HG03064 (cell line): ENCODE data around the gene ELOVL7.
"Not testable (repeated sequence)": the region's sequence is repeated elsewhere in the genome, so short reads cannot be mapped to it uniquely, and the experiment has no call there.

ENCODE experiments used
- ATAC-seq: cut with Tn5 transposase; IDR thresholded peaks from one replicate; pipeline ENCODE4 v1.9.1; 2021; ENCODE audit warnings: low read depth; ENCODE audit not compliant: unreplicated experiment

The ELOVL7 gene

DNA sequence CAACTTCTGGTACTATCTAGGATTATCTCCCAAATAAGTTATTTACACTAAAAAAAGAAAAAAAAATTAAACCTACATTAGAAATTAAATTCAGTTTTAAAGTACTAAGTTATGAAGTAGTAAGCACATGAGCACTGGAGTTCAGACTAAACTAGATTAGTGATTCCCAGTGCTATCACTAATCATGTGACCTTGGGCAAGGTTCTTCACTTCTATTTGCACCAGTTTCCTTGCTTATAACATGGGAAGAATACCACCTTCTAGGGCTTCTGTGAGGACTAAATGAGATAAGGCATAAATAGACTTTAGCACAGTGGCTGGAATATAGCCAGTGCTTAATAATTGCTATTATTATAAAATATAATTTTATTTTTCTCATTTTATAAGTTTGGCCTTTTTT, 10.5 kb downstream of the ELOVL7 start:
- no peak for ATAC-seq

DNA sequence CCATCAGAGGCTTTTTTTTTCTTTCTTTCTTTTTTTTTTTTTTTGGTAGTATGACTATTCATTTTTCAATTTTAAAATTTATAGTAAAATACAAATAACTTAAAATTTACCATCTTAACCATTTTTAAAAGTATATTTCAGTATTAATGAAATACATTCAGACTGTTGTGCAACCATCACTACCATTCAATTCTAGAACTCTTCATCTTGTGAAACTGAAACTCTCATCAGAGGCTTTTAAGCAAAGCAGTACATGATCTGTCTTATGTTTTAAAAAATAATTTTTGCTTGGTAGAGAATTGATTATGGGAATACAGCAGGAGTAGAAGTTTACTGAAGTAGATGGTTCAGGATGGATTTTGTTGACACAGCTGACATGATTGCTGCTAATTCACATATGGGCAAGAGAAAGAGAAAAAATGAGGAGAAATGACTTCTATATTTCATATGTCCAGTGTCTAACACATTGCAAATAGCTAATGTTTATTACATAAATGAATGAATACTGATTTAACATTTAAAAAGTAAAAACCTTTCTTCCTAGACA, 13.4 kb downstream of the ELOVL7 start:
- ATAC-seq, result no peak

DNA sequence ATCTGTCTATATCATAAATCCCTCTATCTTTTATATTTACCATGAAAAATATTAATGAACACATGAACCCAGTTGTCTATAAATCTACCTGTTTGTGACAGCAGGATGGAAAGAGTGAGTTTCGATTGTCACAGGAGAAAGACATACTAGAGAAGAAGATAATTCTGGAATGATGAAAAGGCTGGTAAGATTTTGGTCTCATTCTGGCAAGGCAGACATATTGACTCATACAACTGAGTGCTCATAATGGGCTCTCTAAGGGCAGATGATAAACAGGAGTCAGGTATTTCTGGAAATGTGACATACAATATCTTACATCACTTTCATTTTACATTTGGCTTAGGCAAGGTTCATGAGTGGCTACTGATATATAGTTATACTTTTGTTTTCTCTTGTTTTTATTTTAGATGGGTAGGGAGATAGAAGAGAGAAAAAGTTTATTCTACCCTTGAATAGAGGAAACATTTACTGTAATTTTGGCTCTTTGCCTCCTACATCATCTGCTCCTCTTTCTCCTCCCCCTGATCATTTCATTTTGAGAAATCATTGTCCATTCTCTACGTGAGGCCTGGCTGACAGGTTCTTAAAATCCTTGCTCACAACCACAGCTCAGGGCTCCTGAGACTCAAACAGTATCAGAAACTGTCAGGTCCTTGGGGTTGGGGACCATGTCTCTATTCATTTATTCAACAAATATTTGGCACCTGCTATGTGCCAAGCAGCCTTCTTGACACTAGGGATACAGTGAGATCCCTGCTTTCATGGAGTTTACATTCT, 14.4 kb downstream of the ELOVL7 start:
- ATAC-seq, result no peak

GRCh38 chr5:60827201-60827600, 16.9 kb downstream of the ELOVL7 start:
- no peak for ATAC-seq

- peak; percentile 81 for ATAC-seq
Observed at GRCh38 chr5:60826653-60827052, 17.4 kb downstream of the ELOVL7 start.

DNA sequence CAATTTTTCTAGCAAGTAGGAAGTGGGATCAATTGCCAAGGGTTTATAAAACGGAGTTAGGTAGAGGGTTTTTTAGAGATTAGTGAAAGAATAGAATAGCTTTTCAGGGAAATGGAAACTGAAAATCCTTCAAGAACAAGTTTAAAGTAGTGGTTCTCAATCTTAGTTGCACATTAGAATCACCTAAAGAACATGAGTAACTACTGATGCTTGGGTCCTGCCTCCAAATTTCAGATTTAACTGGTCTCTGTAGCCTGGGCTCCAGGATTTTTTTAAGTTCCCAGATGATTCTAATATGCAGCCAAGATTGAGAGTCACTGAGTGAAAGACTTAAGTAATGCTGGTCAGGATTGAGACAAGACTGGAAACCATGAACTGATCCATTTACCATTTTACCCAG, 20.5 kb downstream of the ELOVL7 start:
- no peak for ATAC-seq

DNA sequence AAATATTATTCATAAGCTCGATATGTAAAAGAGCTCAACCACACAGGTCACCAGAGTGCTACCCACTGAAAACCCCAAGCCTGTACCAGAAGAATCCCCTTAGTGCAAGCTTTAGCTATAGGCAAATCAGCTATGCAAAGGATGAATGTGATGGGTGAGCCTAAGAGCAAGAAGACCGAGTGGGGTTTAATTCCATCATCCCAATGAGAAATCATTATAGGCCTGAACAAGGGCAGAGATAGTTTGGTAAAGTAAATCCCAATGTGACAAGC, 21.8 kb downstream of the ELOVL7 start:
- no peak for ATAC-seq

DNA sequence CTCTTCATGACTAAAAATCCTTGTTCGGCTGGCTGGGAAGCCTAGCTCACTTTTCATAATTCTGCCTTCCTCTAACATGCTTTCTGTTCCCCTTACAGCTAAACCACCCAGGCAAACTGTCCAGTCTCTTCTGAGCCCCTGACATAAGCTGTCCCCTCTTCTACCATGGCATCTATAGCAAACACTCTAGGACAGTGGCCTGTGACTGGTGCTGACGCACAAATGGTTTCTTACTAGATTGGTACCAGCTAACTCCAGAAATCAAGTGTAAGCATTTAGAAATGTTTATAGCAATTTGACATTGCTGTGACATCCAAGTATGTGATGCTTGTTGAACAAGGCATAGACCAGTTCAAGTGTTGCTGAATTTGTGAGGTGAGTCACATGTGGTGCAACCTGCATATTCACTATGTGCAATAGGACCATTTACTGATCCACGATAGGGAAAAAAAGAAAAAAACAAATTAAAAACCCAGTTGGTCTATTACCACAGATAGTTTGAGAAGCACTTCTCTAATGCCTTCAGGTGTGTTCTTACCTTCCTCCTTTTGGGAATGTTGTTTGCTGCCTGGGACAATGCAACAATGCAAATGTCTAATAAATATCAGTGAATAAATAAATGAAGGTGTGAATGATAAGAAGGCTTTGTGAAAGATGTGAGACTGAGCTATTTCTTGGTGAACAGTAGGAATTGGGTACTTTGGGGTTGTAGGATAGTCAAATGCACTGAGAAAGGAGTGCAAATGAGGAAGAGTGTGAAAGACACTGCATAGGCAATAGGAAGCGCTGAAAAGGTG, 22.4 kb downstream of the ELOVL7 start:
- no peak for ATAC-seq

- ATAC-seq, result no peak
Observed at GRCh38 chr5:60820593-60821487, 23.2 kb downstream of the ELOVL7 start.

DNA sequence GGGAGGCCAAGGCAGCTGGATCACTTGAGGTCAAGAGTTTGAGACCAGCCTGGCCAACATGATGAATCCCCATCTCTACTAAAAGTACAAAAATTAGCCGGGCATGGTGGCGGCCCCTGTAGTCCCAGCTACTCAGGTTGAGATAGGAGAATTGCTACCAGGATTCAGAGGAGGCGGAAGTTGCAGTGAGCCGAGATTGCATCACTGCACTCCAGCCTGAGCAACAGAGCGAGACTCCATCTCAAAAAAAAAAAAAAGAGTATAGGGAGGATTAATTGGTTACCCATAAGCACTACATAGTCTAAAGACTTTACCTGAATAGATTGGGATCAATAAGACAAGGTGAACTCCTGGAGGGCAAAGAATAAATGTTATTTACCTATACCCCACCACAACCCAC, 27.9 kb downstream of the ELOVL7 start:
- ATAC-seq, result not testable (repeated sequence)

DNA sequence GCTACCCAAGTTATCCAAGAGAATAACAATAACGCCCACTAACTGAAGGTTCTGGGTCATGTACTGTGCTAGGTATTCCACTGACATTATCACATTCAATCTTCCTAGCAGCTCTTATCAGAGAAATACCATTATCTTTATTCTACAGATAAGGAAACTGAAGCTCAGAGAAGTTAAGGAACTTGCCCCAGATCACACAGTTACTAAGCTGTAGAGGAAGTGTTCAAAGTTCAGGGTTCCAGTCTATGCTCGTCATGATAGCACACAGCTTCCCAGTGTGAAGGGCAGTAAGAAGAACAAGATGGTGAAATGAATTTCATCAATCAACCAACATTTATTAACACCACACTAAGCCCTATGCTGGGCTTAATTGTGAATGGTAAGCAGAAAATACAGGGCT, 29.6 kb downstream of the ELOVL7 start:
- ATAC-seq, result no peak

- no peak for ATAC-seq
Observed at GRCh38 chr5:60812426-60812825, 31.6 kb downstream of the ELOVL7 start.

DNA sequence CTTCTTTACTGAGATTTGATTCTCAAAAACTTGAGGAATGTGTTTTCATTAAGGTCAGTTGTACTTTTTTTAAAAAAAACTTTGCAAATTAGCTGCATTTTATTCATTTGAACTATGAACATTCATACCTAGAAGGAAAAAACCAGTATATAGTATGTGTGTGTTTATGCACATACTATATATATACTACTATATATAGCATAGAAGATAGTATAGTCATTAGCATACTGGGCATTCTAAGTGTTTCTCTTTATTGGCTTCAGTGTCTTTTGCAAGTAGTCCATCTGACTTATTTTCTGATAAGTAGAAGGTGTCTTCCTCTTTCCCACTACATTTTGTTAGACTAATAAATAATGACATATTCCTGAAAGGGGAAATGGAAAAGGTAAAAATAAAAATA, 33.0 kb downstream of the ELOVL7 start:
- ATAC-seq, result peak; percentile 48

DNA sequence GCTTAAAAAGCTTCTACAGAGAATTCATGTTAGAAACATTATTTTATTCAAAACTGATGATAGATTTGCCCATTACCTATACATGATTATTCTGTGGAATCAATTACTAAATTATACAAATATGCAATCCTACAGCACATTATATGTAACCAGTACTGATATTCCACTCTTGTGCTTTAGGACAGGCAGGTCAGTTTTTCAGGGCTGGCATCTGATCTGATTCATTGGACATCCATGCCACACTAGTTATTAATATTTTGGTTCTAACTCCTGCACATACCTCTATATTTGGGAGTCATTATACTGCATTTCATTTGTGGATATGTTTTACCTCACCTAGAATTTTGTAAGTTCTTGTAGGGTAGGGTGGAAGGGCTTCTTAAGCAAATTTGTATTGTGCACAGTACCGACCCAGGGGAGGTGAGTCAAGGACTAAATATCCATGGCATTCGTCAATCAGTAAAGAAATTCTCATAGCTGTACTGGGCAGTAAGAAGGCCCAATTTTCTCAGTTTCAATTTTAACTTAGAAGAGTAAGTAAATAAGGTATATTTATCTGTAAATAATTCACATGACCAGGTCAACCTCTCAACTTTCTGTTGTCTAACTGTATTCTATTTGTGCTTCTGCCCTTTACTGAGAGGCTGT, 33.5 kb downstream of the ELOVL7 start:
- ATAC-seq, result peak; percentile 85

DNA sequence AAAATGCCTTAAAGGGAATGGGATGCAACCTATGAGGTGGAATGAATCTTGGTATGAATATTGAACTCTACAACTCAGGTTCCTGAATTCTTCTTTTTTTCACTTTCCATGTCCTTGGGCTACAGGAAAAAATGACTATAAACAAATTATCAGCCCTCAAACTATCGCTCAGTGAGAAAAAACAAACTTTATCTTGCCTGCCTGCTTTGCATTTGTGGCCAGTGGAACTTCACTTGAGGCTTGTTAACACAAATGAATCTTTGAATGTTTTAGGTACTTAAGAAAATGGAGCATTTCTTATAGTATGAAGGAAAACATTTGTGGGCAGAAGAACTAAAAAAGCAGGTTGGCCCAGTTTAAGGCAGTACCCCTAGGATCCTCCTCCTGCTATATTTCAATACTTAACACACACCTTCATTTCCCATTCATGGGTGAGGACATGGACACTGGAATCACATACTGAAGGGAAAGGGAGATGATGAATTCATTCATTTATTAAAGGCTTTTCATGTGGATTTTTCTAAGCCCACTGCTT, 34.1 kb downstream of the ELOVL7 start:
- ATAC-seq, result no peak

DNA sequence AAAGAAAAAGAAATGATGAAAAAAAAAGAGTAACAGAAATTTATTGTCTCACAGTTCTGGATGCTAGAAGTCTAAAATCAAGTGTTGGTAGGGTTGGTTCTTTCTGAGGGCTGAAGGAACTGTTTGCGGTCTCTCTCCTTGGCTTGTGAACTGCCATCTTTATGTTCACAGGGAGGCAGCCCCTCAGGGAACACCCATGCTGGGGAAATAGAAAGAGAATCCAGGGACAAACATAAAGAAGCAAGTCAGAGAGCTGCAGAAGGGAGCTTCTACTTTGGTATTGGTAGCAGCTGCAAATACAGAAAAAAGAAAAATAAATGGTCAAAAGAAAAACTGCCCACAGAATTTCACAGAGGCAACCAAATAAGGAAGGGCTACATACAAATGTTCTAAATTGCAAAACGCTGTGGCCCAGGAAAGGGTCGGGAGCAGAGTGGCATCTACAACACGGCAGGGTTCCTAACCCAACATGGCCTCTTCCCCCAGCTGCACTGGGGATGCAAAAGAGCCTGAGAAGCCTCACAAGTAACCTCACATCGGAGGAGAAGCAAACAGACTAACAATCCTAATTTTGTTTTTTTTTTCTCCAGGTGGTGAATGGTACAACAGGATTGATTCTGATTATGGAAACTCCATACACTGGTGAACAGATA, 37.4 kb downstream of the ELOVL7 start:
- no peak for ATAC-seq

GRCh38 chr5:60805463-60805862, 38.6 kb downstream of the ELOVL7 start:
- ATAC-seq, result no peak

DNA sequence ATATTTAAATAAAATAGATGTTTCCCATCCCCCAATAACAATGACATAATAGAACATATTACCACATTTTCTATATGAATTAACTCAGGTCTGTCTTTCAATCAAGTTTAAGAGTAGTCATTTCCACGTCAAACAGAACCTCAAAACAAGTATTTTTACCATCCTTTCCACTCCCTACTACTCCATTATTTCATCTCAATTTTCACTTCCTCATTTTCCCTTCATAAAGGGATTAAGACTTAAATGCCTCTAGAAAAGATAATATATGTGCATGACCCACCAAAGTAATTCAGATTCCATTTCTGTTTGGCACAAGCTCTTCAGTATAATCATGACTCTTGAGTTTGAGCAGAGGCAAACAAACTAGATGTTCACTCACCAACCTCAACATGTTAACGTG, 40.4 kb downstream of the ELOVL7 start:
- no peak for ATAC-seq

GRCh38 chr5:60802986-60803385, 41.1 kb downstream of the ELOVL7 start:
- ATAC-seq, result no peak

GRCh38 chr5:60802226-60802625, 41.8 kb downstream of the ELOVL7 start:
- no peak for ATAC-seq
